SK-MEL-5 (cell line): ENCODE measurements around the gene PPP2R2B. TPM values are rescaled to one million over a fixed set of nuclear protein-coding genes. Genes with fewer than 3 reads are reported as not detected.
A peak's percentile ranks its signal among the peaks of the same experiment; 100 is the strongest.
"Not testable (repeated sequence)": the region's sequence is repeated elsewhere in the genome, so short reads cannot be mapped to it uniquely, and the experiment has no call there.

ENCODE experiments used
- DNase-seq: peaks from one replicate; pipeline ENCODE4 v3.0.0-alpha.2; 2016; ENCODE audit warnings: low read depth, low spot score
- in situ Hi-C: cut with HindIII; loops from 2 replicates; pipeline ENCODE4 v1.10.0; 2016; ENCODE audit warnings: low sequenced_read_pairs, high pct_unique_total_duplicates, low pct_unique_long_range_greater_than_20kb
- total RNA-seq: library from RNA; depleted of rRNA; stranded (reverse); fragments of >200 nt; shearing (Covaris generic); gene quantifications from 2 replicates; pipeline ENCODE4 v1.2.3, GENCODE V29; 2014

Gene PPP2R2B
- total RNA-seq, 1 experiment from 2014 or later: not detected

GRCh38 chr5:146580237-146580636, 298.3 kb downstream of the PPP2R2B start:
- DNase-seq: no peak
- in situ Hi-C loops: no loop called here

DNA sequence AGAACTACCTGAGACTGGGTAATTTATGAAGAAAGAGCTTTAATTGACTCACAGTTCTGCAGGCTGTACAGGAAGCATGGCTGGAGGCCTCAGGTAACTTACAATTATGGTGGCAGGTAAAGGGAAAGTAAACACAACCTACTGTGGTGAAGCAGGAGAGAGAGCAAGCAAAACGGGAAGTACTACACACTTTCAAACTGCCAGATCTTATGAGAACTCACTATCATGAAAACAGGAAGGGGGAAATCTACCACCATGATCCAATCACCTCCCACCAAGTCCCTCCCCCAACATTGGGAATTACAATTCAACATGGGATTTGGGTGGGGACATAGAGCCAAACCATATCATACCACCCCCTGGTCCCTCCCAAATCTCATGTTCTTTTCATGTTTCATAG, 303.8 kb downstream of the PPP2R2B start:
- in situ Hi-C loops: no loop called here
- no peak for DNase-seq

DNA sequence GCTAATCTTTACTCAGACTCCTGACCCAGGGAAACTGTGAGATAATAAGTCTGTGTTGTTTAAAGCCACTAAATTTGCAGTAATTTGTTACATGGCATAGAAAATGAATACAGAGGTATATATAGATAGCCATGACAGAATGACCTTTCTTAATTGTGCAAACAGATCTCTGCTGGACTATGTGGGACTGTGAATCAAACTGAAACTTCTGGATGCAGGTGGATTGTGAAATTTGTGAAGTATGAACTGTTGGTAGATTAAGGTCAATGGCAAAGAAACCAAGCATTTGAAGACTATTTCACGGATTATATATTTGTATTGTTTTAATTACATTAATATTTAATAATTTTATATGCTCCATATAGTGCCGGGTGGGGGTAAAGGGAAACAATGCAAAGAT, 310.4 kb downstream of the PPP2R2B start:
- DNase-seq: no peak
- in situ Hi-C loops: no loop called here

DNA sequence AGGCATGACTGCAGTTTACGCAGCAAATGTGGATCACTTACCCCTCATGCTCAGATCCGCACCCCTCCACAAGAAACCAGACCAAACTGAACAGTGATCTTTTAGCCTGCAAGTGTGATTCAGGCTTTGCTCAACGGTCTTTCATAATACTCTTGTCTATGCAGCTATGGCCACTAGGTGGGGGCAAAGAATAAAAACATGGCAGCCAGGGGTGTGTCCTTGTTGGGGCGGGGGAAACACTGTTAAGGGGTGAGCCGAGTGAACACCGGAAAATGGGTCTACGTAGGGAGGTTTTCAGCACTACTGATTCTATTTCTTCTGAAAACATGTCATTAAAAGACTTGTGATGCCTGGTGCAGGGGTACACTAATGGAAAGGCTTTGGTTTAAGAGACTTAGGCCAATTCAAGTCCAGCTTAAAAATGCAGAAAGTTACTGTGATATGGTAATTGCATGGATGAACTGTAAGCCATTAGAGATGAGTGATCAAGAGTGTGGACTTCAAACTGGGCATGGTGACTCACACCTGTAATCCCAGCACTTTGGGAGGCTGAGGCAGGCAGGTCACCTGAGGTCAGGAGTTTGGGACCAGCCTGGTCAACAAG, 312.7 kb downstream of the PPP2R2B start:
- DNase-seq: peak; percentile 86
- in situ Hi-C loops: no loop called here

DNA sequence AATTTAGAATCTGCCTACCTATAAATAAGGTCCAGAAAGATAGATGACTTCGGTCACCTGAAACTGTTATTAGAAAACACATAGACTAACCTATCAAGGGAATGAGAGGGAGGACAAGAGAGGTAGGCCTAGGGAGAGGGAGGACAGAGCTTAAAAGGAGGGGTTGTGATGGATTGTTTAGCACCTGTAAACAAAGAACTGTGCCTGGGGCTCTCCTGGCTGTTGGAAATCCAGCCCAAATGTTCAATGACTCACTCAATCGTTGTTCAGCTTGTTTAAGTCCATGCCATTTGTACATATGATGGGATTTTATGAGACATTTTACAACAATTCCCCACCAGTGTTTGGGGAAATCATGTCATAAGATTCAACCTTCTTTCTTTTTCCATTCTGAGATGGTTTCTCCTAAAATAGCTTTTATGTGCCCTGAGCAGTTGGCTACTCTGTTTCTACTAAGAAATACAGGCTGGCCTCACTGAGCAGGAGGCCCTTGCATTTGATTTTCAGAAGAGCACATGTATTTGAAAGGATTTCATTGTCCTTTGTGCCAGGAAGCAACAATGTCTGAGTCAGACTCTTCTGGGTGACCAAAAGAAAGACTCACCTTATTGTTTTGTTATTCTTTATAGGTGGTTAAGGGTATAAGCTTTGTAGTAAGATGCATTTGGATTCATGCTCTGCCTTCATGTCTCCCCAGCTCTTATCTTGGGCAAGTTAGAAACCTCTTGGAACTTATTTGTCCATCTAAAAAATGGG, 314.4 kb downstream of the PPP2R2B start:
- peak; percentile 62 for DNase-seq
- in situ Hi-C loops: no loop called here

- in situ Hi-C loops: no loop called here
- DNase-seq: no peak
These were observed 316.1 kb downstream of the PPP2R2B start for GRCh38 chr5:146562461-146562860.

GRCh38 chr5:146561711-146562110, 316.8 kb downstream of the PPP2R2B start:
- no peak for DNase-seq
- in situ Hi-C loops: no loop called here

GRCh38 chr5:146560205-146560812, 318.2 kb downstream of the PPP2R2B start:
- no peak for DNase-seq
- in situ Hi-C loops: no loop called here

- in situ Hi-C loops, DNase-seq: not testable (repeated sequence)
These were observed 321.7 kb downstream of the PPP2R2B start for GRCh38 chr5:146556884-146557283.

GRCh38 chr5:146553446-146553845, 325.1 kb downstream of the PPP2R2B start:
- peak; percentile 31 for DNase-seq
- in situ Hi-C loops: no loop called here

- DNase-seq: no peak
- in situ Hi-C loops: no loop called here
These were observed 328.9 kb downstream of the PPP2R2B start for GRCh38 chr5:146549615-146550014.

DNA sequence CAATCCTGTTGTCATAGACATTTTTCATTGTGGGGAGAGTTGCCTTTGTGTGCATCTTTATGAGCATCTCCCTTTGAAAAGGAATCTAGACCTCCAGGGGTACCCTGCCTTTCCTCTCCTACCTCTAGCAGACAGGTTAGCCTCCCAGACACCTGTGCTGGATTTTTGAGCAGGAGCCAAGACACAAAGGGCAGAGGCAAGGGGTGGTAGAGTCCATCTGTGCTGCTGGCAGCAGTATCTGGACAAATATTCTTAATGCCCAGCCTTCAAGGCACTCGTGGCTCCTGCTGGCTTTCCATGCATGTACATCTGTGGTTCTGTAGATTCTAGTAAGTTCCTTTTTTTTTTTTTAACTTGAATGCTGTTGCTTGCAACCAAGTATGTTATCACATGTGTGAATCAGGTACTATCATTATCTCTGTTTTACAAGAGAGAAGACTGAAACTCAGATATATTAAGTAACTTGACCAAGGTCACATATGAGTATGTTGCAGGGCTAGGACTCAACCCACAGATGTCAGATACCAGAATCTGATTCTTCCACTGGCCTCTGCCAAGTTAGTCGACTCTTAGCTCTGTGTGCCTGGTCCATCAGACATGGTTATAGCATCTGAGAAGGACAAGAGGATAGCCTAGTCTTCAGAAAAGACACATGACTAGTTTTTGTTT, 329.6 kb downstream of the PPP2R2B start:
- in situ Hi-C loops: no loop called here
- no peak for DNase-seq

GRCh38 chr5:146544232-146544631, 334.3 kb downstream of the PPP2R2B start:
- no peak for DNase-seq
- in situ Hi-C loops: no loop called here

DNA sequence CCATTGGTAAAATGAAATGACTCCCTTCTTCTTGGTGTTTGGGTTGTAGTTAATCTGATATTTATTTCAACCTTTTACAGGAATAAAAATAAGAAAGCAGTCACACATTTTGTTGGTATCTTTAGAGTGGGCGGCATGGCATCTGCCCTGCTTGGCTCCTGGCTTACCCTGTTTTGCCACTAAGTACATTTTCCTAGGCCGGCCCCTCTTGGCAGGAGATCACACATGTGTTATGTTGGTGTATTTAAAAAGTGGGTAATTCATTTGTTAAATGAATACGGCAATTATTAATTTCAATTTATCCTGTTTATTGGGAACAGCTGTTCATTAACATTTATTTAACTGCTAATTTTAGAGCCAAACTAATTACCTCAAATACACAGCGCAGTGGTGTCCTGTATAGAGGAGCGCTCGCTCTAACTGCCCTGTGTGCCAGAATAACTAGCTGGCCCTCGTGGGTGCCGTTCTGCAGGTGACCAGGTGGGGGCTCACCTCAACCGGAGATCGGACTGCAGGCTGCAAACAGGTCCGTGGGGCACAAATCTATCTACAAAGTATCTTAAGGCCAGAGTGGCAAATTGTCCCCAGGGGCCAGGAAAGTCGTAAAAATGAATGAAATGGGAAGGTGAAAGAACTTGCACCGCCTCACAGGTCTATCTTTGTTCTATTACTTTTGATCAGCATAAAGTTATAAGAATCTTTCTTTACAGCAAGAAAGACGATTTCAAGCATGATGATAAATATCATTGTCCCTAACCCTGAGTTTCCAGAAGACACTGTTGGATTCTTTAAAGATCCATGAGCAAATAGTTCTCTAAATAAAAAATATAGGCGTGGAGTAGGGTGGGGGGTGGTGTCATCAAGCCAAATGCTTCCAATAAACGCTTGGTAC, 336.4 kb downstream of the PPP2R2B start:
- peak; percentile 77 for DNase-seq
- in situ Hi-C loops: no loop called here

- in situ Hi-C loops: no loop called here
- no peak for DNase-seq
These were observed 338.1 kb downstream of the PPP2R2B start for GRCh38 chr5:146540414-146540813.

- in situ Hi-C loops: no loop called here
These were observed 338.6 kb downstream of the PPP2R2B start for GRCh38 chr5:146539973-146540372.

GRCh38 chr5:146538432-146538831, 340.1 kb downstream of the PPP2R2B start:
- no peak for DNase-seq
- in situ Hi-C loops: no loop called here

More at GRCh38 chr5:146539973-146540372, 338.6 kb downstream of the PPP2R2B start:
- no peak for DNase-seq
